Aorta (tissue), 5 donors: ENCODE data around the gene CAPN1. TPM values are rescaled to one million over a fixed set of nuclear protein-coding genes. Genes with fewer than 3 reads are reported as not detected.

Experiments
- ATAC-seq: fragments of 200-7000 bp; cut with Tn5 transposase; one replicate; pipeline ENCODE4 v1.9.1; 2022; ENCODE audit warnings: moderate library complexity; ENCODE audit not compliant: low FRiP score
- DNase-seq, 2 donors: peaks; one replicate each; pipeline ENCODE4 v3.0.0-alpha.2; 2020
- H3K27ac ChIP-seq, 2 donors: one replicate each; pipeline ENCODE4 v1.5.1; 2013; ENCODE audit warnings: low read length in 2 of 2, mild to moderate bottlenecking in 2 of 2, moderate library complexity in 2 of 2, control low read depth in 1 of 2, inconsistent platforms in 1 of 2, low read depth in 1 of 2
- H3K27me3 ChIP-seq, 2 donors: one replicate each; pipeline ENCODE4 v1.6.1; 2013; ENCODE audit warnings: control low read depth in 1 of 2, low read length in 1 of 2, mild to moderate bottlenecking in 1 of 2, moderate library complexity in 1 of 2; ENCODE audit not compliant: insufficient read depth in 2 of 2, control insufficient read depth in 1 of 2
- H3K36me3 ChIP-seq, 2 donors: one replicate each; pipeline ENCODE4 v1.6.1; 2013; ENCODE audit warnings: control low read depth in 1 of 2, low read length in 1 of 2, mild to moderate bottlenecking in 1 of 2; ENCODE audit not compliant: insufficient read depth in 2 of 2, control insufficient read depth in 1 of 2
- H3K4me1 ChIP-seq, 2 donors: one replicate each; pipeline ENCODE4 v1.6.1; 2013; ENCODE audit warnings: low read length in 2 of 2, control low read depth in 1 of 2, mild to moderate bottlenecking in 1 of 2, moderate library complexity in 1 of 2; ENCODE audit not compliant: insufficient read depth in 2 of 2, control insufficient read depth in 1 of 2
- H3K4me3 ChIP-seq, 2 donors: one replicate each; pipeline ENCODE4 v1.5.1; 2013; ENCODE audit warnings: low read length in 2 of 2, control low read depth in 1 of 2, mild to moderate bottlenecking in 1 of 2
- H3K9me3 ChIP-seq: one replicate; pipeline ENCODE4 v1.6.1; 2013; ENCODE audit warnings: mild to moderate bottlenecking, low read length; ENCODE audit not compliant: control insufficient read depth
- WGBS, 2 donors: extraction: QIAGEN DNeasy Blood & Tissue Kit; methylation state at CpG; one replicate each; pipeline ENCODE4 v1.1.7; 2013; 5-methylcytosine and 5-hydroxymethylcytosine counted together
- intact Hi-C, 2 donors: fragments of 100-400 bp; cut with DNase I; formaldehyde crosslinking; loops; one replicate each; pipeline versions ENCODE4 v1.14.2 to v1.15.0; 2022
- polyA plus RNA-seq, 2 donors: library from polyadenylated mRNA; stranded (reverse); fragments of 200-250 nt; gene quantifications; one replicate each; pipeline ENCODE4 v1.2.3, GENCODE V29; 2013
- total RNA-seq, 2 donors: library from RNA; stranded (reverse); fragmentation: NEBNext Ultra II Directional; extraction: Animal tissue kit (Norgen Biotek cat#: 25700); gene quantifications; one replicate each; pipeline ENCODE4 v1.2.1, GENCODE V29; 2021
- donor health status: healthy with polysubstance abuse.
- donor health status: Bipolar disorder and iron deficiency.
- donor health status: DM: no; HTN: no; CAD: no.
- donor health status: DM: no; HTN: no; CAD: no.
- donor health status: DM: yes; HTN: yes; CAD: no.

Gene CAPN1
- total and polyA plus RNA-seq, 4 donors, result 75.5 to 137 (median 103) TPM

- intact Hi-C loops, result no loop called here
- H3K36me3 ChIP-seq, result peaks cover 0 to 5% of the 10 kb centered on the region in 2 donors
- no peak overlapping the region for H3K27ac ChIP-seq
- H3K27me3 ChIP-seq, result no peaks in the 10 kb centered on the region
- ATAC-seq (no peak), DNase-seq (no peak)
- no peaks in the 10 kb centered on the region for H3K4me1 ChIP-seq
- H3K4me3 ChIP-seq, result no peak overlapping the region
- WGBS, 2 donors, result 55 to 58% methylated on average over 38 of the region's 38 CpGs
- H3K9me3 ChIP-seq, result no peaks in the 10 kb centered on the region
These were observed 23.2 kb downstream of the CAPN1 start for GRCh38 chr11:65204646-65205601.

- Histone ChIP-seq H3K4me1 (no peaks in the 10 kb centered on the region), H3K36me3 (peaks cover 0 to 6% of the 10 kb centered on the region in 2 donors), H3K27ac (no peak overlapping the region), H3K27me3 (no peaks in the 10 kb centered on the region), H3K4me3 (no peak overlapping the region), H3K9me3 (no peaks in the 10 kb centered on the region)
- intact Hi-C loops, result no loop called here
- 68 to 73% methylated on average over 3 of the region's 3 CpGs for WGBS, 2 donors
- DNase-seq, result no peak
- no peak for ATAC-seq
These were observed 23.9 kb downstream of the CAPN1 start for GRCh38 chr11:65205602-65205967.

GRCh38 chr11:65206441-65206841, 24.7 kb downstream of the CAPN1 start:
- Histone ChIP-seq H3K4me1 (no peaks in the 10 kb centered on the region), H3K36me3 (peaks cover 0 to 8% of the 10 kb centered on the region in 2 donors), H3K9me3 (no peaks in the 10 kb centered on the region), H3K27ac (no peak overlapping the region), H3K4me3 (no peak overlapping the region), H3K27me3 (no peaks in the 10 kb centered on the region)
- intact Hi-C loops, result no loop called here
- WGBS, 2 donors, result 90 to 92% methylated on average over 17 of the region's 17 CpGs
- ATAC-seq, result no peak
- no peak for DNase-seq

- Histone ChIP-seq H3K27ac (no peak overlapping the region), H3K4me3 (no peak overlapping the region), H3K27me3 (no peaks in the 10 kb centered on the region), H3K9me3 (no peaks in the 10 kb centered on the region), H3K4me1 (no peaks in the 10 kb centered on the region), H3K36me3 (peaks cover 0 to 8% of the 10 kb centered on the region in 2 donors)
- DNase-seq (no peak), ATAC-seq (no peak)
- intact Hi-C loops, result no loop called here
- WGBS, 2 donors, result 90 to 93% methylated on average over 7 of the region's 7 CpGs
These were observed 25.2 kb downstream of the CAPN1 start for GRCh38 chr11:65206901-65207300.

GRCh38 chr11:65207918-65208784, 26.4 kb downstream of the CAPN1 start:
- H3K4me3 ChIP-seq, result no peak overlapping the region
- no peaks in the 10 kb centered on the region for H3K27me3 ChIP-seq
- H3K27ac ChIP-seq, result no peak overlapping the region
- 84 to 91% methylated on average over 16 of the region's 16 CpGs for WGBS, 2 donors
- peaks cover 0 to 8% of the 10 kb centered on the region in 2 donors for H3K36me3 ChIP-seq
- H3K4me1 ChIP-seq, result no peaks in the 10 kb centered on the region
- intact Hi-C loops, result no loop called here
- H3K9me3 ChIP-seq, result no peaks in the 10 kb centered on the region
- ATAC-seq, result no peak
- DNase-seq, result no peak

- Histone ChIP-seq H3K4me1 (no peaks in the 10 kb centered on the region), H3K27ac (no peak overlapping the region), H3K9me3 (no peaks in the 10 kb centered on the region), H3K36me3 (peaks cover 0 to 8% of the 10 kb centered on the region in 2 donors), H3K4me3 (no peak overlapping the region), H3K27me3 (no peaks in the 10 kb centered on the region)
- intact Hi-C loops, result no loop called here
- no peak for DNase-seq
- WGBS, 2 donors, result 78 to 85% methylated on average over 12 to 13 of the region's 13 CpGs
- ATAC-seq, result no peak
These were observed 27.3 kb downstream of the CAPN1 start for GRCh38 chr11:65208785-65209710.

- 86 to 91% methylated on average over 20 of the region's 20 CpGs for WGBS, 2 donors
- DNase-seq (no peak), ATAC-seq (no peak)
- Histone ChIP-seq H3K27ac (no peak overlapping the region), H3K4me3 (no peak overlapping the region), H3K27me3 (no peaks in the 10 kb centered on the region), H3K4me1 (no peaks in the 10 kb centered on the region), H3K9me3 (no peaks in the 10 kb centered on the region), H3K36me3 (peaks cover 0 to 8% of the 10 kb centered on the region in 2 donors)
- intact Hi-C loops, result no loop called here
These were observed 28.1 kb downstream of the CAPN1 start for GRCh38 chr11:65209711-65210360.

GRCh38 chr11:65210361-65210731, 28.6 kb downstream of the CAPN1 start:
- Histone ChIP-seq H3K4me3 (no peak overlapping the region), H3K27ac (no peak overlapping the region), H3K36me3 (peaks cover 0 to 8% of the 10 kb centered on the region in 2 donors), H3K9me3 (no peaks in the 10 kb centered on the region), H3K27me3 (no peaks in the 10 kb centered on the region), H3K4me1 (no peaks in the 10 kb centered on the region)
- DNase-seq, result no peak
- WGBS, 2 donors, result 84 to 85% methylated on average over 14 of the region's 14 CpGs
- intact Hi-C loops, result no loop called here
- ATAC-seq, result no peak
